C4-2B (cell line): ENCODE results near the gene THEMIS2.

ENCODE experiments used
- CTCF ChIP-seq: fragments of 450-650 bp; conservative IDR thresholded peaks from 2 replicates; pipeline ENCODE4 v1.5.1; 2017; ENCODE audit warnings: mild to moderate bottlenecking
- ZFX ChIP-seq: fragments of 450-650 bp; IDR thresholded peaks from 2 replicates; pipeline ENCODE4 v1.6.1; 2017

- TF ChIP-seq CTCF (no peak), ZFX (no peak)
Measured at GRCh38 chr1:27855085-27855484, 17.3 kb upstream of the THEMIS2 start.
